Omental fat pad (tissue), 4 donors: ENCODE data around the gene HOXA11. TPM values are rescaled to one million over a fixed set of nuclear protein-coding genes. Genes with fewer than 3 reads are reported as not detected.
A peak's percentile ranks its signal among the peaks of the same experiment; 100 is the strongest.

Experiments used
- ATAC-seq: fragments of 150-250 bp; one replicate; pipeline ENCODE4 v1.9.1; 2016; ENCODE audit warnings: mild to moderate bottlenecking, moderate library complexity; ENCODE audit not compliant: low FRiP score
- DNase-seq: peaks from one replicate; pipeline ENCODE4 v3.0.0-alpha.2; 2019; ENCODE audit warnings: low spot score
- CTCF ChIP-seq, 3 donors: fragments of 450-650 bp; IDR thresholded peaks; one replicate each; pipeline ENCODE4 v1.5.1; 2016 to 2017; ENCODE audit warnings: antibody characterized with exemption in 3 of 3, mild to moderate bottlenecking in 3 of 3, moderate library complexity in 2 of 3
- total RNA-seq, 4 donors: library from RNA; depleted of rRNA; stranded (reverse); fragments of >200 nt; gene quantifications; one replicate each; pipeline ENCODE4 v1.1.0, GENCODE V29; 2016

HOXA11 gene
- total RNA-seq, 4 donors from 2014 or later = not detected

DNA sequence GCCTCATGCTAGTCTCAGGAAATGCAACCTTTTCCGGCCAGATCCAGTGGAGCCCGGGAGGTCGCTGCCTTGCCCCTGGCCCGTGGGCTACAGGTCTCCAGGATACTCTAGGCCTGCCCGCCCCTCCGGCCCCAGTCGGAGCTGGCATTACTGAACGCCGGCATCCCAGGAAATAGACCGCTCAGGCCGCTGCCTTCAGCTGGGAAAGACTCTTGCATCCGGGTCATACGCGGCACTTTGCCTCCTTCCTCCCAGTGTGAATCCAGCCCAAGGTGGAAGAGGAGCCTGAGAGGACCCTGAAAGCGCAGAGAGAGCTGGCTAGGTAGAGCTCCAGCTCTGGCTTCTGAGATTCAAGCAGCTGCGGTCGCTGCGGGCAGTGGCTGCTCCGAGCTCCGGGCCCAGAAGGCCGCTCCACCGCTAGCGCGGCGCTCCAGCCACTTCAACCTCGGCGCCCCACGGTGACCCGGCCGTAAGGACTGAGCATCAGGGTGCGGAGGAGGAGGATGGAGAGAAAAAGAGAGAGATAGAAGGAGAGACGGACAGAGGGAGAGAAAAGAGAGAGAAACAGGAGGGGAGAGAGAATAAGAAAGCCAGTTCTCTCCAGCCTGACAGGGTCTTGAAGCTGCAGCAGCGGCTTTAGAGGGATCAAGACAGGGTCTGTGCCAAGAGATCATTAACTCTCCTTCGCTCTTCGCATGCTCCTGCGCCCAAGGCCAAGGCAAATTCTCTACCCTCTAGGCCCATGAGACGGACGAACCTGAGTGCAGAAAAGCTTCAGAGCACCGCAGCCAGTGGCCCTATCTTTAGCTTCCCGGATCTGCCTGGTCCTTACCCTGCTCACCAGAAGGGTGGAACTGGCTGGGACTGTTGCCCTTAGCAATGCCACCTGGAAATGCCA, 9.2 kb downstream of the HOXA11 start:
- ATAC-seq (no peak), DNase-seq (peak; percentile 18)
- TF ChIP-seq CTCF (IDR thresholded peaks at IDR 0.05) = no peak

DNA sequence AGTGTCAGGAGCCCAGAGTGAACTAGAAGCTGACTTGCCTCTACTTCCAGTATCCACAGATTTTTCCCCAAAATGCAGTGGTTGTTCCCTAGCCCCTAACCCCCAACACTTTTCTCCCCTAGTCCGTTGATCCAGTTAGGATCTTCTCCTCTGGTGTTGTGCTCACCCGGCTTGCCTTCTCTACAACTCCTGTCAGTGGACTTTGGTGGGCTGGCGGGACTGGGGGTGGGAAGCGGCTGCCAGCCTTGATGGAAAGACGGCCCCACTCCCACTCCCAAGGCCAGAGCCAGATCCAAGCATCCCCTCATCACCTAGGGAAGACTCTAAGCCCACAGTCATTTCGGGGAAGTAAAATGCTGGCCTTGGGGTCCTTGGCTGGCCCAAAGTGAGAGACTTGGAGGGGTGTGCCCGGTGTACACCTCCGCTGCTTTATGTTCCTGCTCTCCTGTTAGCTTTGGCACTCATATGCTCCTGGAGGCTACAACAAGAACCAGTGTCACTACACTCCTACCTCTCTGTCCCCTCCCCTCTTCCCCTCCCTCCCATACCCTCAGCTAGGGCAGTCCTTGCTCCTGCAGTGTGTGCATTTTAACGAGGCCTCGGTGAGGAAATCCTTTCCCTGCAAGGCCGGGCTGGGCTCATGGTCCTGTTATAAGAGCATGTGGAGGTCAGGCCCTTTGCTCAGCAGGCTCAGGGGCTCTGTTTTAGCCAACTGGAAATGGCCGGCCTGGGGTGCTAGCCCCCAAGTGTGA, 10.0 kb downstream of the HOXA11 start:
- ATAC-seq = no peak
- no peak for TF ChIP-seq CTCF (IDR thresholded peaks at IDR 0.05)
- peak; percentile 12 for DNase-seq

DNA sequence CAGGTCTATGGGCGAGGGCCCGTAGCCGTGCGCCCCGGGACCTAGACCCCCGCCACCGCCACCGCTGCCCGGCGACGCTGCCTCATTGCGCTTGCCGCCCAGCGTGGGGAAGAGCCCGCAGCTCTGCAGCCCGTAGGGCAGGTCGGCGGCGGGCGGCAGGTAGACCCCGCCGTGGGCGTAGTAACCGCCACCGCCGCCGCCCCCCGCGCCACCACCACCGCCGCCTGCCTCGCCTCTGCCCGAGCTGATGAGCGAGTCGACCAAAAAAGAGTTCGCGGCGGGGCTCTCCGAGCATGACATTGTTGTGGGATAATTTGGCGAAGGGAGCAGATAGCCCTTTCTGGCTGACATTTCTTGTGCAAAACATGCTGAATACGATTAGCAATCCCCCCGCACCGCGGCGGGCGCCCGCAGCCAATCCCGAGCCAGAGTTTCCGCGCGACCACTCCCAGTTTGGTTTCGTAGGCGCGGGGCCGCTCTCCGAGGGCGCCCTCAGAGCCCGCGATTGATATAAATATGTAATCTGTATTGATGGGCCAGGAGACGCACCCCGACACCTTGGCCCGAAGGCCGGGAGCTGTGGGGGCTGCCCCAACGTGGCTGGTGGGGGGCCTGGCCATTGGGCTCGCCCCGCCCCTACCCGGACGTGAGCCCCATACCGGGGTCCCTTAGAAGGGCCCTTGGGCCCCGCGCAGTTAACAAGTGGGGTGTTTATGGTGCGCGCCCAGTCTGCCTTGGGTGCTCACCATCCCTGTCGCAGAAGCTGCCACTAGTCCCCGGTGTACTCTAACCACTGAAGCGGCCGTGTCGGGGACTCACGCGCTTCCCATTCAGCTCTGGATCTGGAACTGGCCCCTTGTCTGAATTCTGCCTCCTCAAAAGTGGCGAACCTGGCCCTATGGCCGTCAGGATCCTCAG, 10.8 kb downstream of the HOXA11 start, which contains the start of gene HOXA10:
Gene HOXA10 (minus strand): TSS at position 365 of the 918 bp plus-strand sequence. CDS start 14 bp downstream, at position 351.
- ATAC-seq (no peak), DNase-seq (peak; percentile 14)
- TF ChIP-seq CTCF (IDR thresholded peaks at IDR 0.05) = no peak

DNA sequence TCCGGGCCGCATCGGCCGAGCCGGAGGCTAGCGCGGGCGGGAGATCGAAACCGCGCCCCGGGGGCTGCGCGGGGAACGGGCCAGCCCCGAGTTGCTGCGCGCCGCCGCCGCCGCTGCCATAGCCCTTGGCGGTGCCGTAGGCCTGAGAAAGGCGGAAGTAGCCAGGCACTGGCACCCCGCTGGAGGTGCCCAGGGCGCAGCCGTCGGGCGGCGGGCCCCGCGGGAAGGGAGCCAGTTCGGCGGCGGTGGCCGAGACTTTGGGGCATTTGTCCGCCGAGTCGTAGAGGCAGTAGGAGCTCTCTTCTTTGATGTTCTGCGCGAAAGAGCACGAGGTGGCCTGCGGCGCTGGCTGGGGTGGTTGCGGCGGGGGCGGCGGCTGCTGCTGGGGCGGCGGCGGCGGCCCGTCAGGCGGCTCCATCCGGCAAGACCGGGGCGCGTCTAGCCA, 11.5 kb downstream of the HOXA11 start:
- peak; percentile 21 for DNase-seq
- TF ChIP-seq CTCF (IDR thresholded peaks at IDR 0.05) = no peak

DNA sequence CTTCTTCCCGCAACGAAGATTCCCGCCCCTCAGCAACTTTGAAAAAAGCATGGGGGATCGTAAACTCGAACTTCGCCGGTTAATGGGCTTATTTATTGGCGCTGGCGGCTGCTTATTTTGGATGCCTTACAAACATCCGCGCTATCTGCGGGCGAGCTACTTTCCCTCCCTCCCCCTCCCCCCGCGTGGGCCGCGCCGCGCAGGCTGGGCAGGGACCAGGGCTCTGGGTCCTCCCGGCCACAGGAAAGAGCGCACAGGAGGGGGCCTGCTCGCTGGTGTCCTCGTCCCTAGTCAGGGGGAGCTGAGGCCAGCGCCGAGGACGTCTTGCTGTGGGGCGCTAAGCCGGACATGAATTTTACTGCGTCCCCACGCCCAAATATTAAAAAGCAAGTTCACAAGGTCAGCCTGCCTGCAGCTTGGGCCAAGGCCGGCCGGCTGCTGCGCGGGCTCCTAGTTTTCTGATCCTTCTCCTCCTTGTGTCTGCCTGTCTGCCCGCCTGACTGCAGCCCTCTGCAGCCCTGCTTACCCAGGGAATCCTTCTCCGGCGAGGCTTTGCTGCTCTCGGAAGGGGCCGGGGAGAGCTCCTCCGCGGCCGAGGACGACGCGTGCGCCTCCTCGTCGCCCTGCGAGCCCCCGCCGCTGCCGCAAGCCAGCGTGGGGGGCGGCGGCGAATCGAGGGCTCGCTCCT, 12.1 kb downstream of the HOXA11 start:
- ATAC-seq (peak; percentile 29), DNase-seq (peak; percentile 22)
- no peak for TF ChIP-seq CTCF (IDR thresholded peaks at IDR 0.05)

More for the DNA sequence above, 11.5 kb downstream of the HOXA11 start:
- no peak for ATAC-seq

DNA sequence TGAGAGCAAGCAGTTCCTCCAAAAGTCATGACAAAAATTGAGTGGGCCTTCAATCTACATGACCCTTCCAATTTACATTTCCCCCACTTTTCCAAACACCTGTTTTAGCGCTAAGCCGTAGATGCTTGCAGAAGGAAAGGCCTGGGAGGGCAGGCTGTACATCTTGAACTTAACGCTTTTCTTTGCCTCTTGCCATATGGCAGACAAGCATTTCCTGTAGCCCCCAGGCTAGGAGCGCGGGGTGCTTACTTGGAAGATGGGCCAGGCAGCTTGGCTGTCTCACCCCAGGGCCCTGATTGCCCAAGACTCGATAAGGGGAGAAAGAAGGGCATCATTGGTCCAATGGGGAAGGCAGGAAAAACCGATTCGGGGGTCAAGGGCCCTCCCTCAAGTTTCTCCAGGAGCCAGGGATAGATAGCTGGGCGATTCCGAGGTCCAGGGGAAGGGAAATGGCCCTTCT, 12.7 kb downstream of the HOXA11 start:
- no peak for ATAC-seq
- no peak for TF ChIP-seq CTCF (IDR thresholded peaks at IDR 0.05)
- peak; percentile 16 for DNase-seq
